Activated naive CD4-positive, alpha-beta T cell treated with Interleukin-2 at 50 U/mL for 16 hours (primary cell): ENCODE results near the gene LRRC8E.
A peak's percentile ranks its signal among the peaks of the same experiment; 100 is the strongest.

Source experiments
- DNase-seq: peaks from one replicate; pipeline ENCODE4 v3.0.0-alpha.2; 2020

The LRRC8E gene

GRCh38 chr19:7888145-7888825 is at the start of gene LRRC8E:
Gene LRRC8E (plus strand): TSS chr19:7888510. CDS start chr19:7895604, 7,094 bp downstream.
- DNase-seq: peak; percentile 45

GRCh38 chr19:7839476-7839875 is 48.8 kb upstream of the LRRC8E start:
- no peak for DNase-seq

GRCh38 chr19:7840629-7841028 is 47.7 kb upstream of the LRRC8E start:
- no peak for DNase-seq

- DNase-seq: no peak
Measured at GRCh38 chr19:7841751-7842660, 46.3 kb upstream of the LRRC8E start.

- no peak for DNase-seq
Measured at GRCh38 chr19:7842661-7843294, 45.5 kb upstream of the LRRC8E start.

- DNase-seq: no peak
Measured at GRCh38 chr19:7843521-7843920, 44.8 kb upstream of the LRRC8E start.

DNA sequence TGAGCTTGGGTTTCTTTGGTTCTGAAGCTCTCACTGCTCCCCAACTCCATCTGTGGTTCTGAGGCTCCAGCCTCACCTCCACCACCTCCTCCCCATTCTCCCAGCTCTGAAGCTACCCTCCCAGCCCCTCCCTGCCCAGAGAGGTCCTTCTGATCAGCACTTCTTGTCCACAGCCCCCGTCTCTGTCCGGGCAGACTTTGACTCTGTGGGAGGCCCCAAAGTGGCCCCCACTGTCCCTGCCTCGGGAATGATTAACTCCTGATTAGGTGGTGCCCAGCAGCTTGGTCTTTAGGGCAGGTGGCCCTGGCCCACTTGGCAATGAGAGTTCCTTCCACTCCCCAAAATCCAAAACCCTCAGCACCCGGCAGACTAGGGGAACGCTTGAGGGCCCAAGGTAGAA is 43.9 kb upstream of the LRRC8E start:
- DNase-seq: no peak

DNA sequence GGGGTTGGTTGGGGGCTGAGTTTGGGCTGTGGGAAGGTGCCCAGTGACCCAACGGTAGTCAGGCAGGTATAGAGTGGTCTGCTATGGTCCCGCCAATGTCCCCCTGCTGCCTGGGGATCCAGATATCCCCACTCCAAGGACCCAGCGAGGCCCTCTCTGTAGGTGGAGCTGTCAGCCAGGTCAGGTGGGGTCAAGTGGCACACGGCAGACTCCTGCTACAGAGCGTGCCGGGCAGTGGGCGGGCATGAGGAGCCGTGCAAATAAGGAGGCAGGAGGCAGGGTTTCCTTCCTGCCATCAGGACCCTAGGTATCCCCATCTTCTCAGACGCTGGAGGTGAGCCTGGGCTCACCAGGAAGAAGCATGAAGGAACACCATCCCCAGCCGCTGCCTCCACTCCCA is 43.4 kb upstream of the LRRC8E start:
- DNase-seq: no peak

DNA sequence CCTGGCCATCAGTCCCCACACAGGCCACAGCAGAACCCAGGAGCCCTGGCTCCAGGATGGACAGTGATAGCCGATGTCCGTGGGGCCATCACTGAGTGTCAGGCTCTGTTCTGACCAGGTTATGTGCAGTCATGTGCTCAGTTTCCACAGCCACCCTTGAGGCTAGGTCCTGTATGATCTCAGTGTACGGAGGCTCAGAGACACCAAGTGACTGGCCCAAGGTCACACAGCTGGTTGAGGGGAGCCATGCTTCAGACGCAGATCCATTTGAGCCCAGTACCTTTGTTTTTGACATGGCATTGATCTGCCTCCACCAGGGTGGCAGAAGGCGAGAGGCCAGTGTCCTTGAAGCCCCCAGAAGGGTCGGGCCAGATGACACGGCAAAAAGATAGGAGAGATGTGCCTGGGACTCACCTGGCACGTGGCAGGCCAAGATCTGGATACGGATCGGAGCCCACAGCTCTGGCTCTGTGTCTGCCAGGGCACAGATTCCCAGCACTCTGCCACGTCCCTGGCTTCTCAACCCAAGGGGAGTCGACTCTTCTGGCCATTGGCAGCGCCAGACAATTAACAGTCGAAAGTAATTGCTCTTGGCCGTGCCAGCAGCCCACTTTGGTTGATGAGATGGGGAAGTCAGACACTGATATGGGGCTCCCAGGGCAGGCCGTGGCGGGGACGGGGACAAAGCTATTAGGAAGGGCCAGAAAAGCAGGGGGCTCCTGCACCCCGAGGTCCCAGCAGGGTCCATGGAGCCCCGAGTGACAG is 42.7 kb upstream of the LRRC8E start:
- no peak for DNase-seq

DNA sequence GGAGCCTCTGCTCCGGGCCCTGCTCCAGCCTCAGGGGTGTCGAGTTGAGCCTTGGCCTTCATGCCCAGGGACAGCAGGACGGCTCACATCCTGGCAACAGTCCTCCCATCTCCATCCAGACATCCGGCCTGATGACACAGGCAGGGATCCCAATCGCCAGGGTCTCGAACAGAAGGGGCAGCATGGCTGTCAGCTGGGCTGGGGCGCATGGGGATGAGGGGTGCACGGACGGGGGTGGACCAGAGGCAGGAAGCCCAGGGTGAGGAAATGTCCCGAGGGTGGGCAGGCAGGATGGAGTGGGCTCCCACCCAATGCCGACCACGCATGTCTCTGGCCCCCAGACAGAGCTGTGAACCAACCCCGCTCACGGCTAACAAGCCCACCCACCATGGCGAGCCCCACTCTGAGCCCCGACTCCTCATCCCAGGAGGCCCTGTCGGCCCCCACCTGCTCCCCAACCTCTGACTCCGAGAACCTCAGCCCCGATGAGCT is 42.1 kb upstream of the LRRC8E start:
- DNase-seq: no peak

DNA sequence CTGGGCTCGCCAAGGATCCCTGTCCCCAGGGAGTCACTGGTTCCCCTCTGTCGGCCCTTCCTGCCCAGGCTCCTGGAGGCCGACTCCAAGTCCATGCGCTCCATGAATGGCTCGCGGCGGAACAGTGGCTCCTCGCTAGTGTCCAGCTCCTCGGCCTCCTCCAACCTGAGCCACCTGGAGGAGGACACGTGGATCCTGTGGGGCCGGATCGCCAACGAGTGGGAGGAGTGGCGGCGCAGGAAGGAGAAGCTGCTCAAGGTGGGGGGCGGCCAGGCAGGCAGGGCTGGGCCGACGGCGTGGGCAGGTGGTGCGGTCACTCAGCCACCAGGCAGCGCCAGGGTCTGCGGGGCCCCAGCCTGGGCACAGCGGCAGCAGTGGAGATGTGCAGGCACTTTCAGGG is 40.6 kb upstream of the LRRC8E start:
- no peak for DNase-seq

GRCh38 chr19:7848779-7849457 is 39.4 kb upstream of the LRRC8E start:
- DNase-seq: no peak

DNA sequence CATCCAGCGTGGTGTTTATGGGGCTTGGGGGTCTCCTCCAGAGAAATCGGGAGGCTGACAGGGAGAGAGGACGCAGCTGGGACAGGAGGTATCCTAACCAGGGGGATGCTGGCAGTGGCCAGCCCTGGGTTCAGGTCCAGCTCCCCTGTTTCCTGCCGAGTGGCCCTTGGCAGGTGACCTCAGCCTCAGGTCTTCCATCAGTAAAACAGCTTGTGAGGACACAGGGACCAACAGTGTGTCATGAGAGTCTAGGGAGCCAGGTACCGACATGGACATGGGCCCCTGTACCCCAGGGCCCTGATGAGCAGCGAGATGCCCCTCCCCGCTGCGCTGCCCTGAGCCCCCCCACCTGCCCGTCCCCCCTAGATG is 38.7 kb upstream of the LRRC8E start:
- no peak for DNase-seq

- DNase-seq: no peak
Measured at GRCh38 chr19:7850000-7850813, 38.1 kb upstream of the LRRC8E start.

DNA sequence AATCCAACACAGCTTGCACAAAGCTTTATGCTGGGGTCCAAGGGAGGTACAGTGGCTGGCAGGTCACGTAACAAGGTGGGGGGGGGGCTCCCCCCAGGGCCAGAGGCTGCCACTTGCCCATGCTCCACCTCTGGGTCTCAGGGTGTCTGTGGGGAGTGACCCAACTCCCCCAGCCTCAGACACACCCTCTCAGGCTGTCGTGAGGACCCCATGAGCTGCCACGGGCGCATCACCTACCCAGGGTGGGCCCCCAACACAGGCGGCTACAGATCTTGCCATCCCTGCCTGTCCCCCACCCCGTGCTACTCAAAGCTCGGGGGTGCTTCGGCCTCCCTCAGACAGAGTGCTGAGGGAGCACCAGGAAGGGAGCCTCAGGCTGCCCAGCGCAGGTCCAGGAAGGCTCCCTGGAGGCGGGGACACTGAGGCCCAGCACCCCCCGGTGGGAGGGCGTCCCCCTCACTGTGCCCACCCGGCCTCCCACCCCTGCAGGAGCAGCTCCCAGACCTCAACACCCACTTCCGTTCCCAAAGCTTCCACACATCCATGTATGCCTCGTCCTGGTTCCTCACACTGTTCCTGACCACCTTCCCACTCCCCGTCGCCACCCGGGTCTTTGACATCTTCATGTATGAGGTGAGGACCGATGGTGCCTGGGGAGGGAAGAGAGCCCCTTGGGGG is 37.2 kb upstream of the LRRC8E start:
- DNase-seq: no peak

GRCh38 chr19:7851623-7852500 is 36.4 kb upstream of the LRRC8E start:
- no peak for DNase-seq

DNA sequence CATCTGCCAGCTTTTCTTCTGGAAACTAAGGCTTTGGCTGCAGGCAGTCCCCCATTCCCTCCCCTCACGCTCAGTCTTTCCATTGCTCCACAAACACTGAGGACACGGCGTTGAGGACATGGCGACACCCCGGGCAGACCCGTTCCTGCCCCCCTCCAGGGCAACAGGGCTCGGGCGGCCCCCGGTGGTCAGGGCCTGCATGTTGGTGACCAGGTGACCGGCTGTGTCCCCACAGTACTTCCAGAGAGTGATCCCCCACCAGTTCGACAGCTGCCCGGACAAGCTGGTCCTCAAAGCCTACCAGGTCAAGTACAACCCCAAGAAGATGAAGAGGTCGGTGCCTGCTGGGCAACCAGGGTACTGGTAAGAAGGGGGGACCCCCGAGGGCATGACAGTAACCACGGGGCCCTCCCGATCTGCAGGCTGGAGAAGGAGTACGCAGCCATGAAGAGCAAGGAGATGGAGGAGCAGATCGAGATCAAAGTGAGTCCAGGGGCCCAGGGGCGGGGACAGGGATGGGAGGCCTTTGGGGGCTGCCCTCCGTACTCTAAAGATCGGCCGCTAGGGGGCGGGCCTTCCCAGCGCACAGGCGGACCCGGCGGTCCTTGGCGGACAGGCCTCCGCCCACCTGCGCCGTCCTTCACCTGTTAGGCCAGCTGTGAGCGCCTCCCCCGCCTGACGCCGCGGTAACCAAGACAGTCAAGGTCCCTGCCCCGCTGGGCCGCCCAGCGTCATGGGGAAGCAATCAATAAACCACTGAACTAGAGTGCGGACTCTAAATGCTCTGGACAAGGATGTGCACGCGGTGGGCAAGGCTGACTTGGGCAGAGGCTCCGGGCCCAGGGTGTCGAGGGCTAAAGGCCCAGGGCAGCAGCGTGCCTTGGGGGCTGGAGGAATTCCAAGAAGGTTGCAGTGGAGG is 35.2 kb upstream of the LRRC8E start:
- DNase-seq: peak; percentile 71

DNA sequence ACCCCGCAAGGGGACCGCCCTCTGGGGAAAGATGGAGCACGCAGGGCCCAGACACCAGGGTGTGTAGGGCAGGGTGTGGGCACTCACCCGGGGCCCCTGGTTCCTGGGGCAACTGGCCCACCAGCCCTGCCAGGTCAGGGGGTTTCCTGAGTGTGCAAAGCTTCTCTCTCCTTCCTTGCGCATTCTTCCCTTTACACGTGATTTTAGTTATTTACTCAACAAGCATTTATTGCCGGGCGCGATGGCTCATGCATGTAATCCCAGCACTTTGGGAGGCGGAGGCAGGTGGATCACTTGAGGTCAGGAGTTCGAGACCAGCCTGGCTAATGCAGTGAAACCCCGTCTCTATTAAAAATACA is 34.6 kb upstream of the LRRC8E start:
- DNase-seq: no peak
